Effector memory CD4-positive, alpha-beta T cell (primary cell): ENCODE data around the gene KRT7.

ENCODE experiments used
- DNase-seq, 3 donors: peaks; one replicate each; pipeline ENCODE4 v3.0.0-alpha.2; 2020
- H3K27ac ChIP-seq: 2 replicates; pipeline ENCODE4 v1.7.0; 2013; ENCODE audit warnings: mild to moderate bottlenecking, low read length, moderate library complexity; ENCODE audit not compliant: insufficient read depth, poor library complexity, severe bottlenecking
- H3K27me3 ChIP-seq: replicated peaks from 2 replicates; pipeline ENCODE4 v1.7.0; 2013; ENCODE audit warnings: mild to moderate bottlenecking, low read length; ENCODE audit not compliant: insufficient read depth, control insufficient read depth, poor library complexity, severe bottlenecking
- H3K36me3 ChIP-seq: 2 replicates; pipeline ENCODE4 v1.7.0; 2013; ENCODE audit warnings: mild to moderate bottlenecking, low read length, moderate library complexity; ENCODE audit not compliant: control insufficient read depth, insufficient read depth
- H3K4me1 ChIP-seq: 2 replicates; pipeline ENCODE4 v1.7.0; 2013; ENCODE audit warnings: low read length, mild to moderate bottlenecking; ENCODE audit not compliant: control insufficient read depth, insufficient read depth, poor library complexity, severe bottlenecking
- H3K4me3 ChIP-seq: 2 replicates; pipeline ENCODE4 v1.7.0; 2013; ENCODE audit warnings: low read length, low read depth, mild to moderate bottlenecking; ENCODE audit not compliant: insufficient read depth, poor library complexity, severe bottlenecking
- H3K9me3 ChIP-seq: 2 replicates; pipeline ENCODE4 v1.7.0; 2013; ENCODE audit warnings: mild to moderate bottlenecking, low read length, moderate library complexity; ENCODE audit not compliant: control insufficient read depth

KRT7 gene

DNA sequence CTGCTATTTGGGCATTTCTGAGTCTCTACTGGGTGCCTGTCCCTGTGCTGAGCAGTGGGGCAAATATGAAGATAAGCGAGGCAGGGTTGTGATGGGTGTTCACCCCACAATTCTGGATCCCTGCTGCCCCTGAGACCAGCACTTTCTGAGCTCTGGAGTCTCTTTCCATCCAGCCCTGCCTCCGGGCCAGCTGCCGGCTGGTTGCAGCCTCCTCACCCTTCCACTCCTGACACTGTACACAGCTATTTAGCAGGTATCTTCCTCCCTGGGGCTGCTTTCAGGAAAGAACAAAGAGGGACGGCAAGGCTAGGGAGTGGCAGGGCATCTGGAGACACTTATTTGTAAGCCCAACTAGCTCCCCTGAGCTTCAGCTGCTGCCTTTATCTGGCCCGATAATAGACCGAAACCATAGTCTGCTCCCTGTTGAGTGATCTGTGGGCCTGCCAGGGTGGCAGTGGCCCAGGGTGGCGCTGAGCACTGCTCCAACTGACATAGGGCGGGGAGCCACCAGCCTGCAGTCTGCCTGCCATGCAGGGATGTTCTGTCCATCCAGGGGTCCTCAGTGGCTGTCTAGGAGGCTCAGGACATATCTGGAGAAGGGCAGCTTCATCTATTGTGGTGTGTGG is 33.6 kb upstream of the KRT7 start:
- no peaks in the 10 kb centered on the region for H3K36me3 ChIP-seq
- no peaks in the 10 kb centered on the region for H3K4me1 ChIP-seq
- no peak overlapping the region for H3K27ac ChIP-seq
- H3K4me3 ChIP-seq: no peak overlapping the region
- H3K27me3 ChIP-seq: no peaks in the 10 kb centered on the region
- DNase-seq: no peak
- H3K9me3 ChIP-seq: no peaks in the 10 kb centered on the region

DNA sequence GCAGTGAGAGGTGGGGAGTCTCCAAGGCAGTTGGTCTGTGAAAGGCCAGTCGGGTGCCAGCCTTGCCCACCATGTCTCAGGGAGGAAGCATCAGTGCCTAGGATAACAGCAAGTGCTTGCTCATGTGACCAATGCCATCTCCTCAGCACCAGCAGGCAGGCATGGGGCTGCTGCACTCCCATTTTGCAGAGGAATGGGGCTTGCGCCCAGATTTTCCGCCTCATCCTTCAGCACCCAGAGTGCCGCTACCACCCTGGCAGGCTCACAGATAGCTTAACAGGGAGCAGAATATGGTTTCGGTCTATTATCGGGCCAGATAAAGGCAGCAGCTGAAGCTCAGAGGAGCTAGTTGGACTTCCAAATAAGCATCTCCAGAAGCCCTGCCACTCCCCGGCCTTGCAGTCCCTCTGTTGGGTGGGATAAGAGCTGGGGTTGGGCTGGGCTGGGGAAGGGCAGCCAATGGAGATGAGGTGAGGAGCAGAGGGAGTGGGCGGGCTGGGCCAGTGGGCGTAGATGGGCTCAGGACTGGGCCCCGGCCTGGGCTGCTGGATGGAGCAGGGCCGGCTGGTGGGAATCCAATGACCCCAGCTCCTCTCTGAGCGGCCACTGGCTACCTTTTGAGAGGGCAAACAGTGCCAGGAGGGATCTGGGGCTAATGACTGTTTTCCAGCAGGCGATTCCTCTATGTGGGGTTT is 32.8 kb upstream of the KRT7 start:
- DNase-seq: no peak
- Histone ChIP-seq H3K27me3 (no peaks in the 10 kb centered on the region), H3K9me3 (no peaks in the 10 kb centered on the region), H3K4me1 (no peaks in the 10 kb centered on the region), H3K27ac (no peak overlapping the region), H3K36me3 (no peaks in the 10 kb centered on the region), H3K4me3 (no peak overlapping the region)

DNA sequence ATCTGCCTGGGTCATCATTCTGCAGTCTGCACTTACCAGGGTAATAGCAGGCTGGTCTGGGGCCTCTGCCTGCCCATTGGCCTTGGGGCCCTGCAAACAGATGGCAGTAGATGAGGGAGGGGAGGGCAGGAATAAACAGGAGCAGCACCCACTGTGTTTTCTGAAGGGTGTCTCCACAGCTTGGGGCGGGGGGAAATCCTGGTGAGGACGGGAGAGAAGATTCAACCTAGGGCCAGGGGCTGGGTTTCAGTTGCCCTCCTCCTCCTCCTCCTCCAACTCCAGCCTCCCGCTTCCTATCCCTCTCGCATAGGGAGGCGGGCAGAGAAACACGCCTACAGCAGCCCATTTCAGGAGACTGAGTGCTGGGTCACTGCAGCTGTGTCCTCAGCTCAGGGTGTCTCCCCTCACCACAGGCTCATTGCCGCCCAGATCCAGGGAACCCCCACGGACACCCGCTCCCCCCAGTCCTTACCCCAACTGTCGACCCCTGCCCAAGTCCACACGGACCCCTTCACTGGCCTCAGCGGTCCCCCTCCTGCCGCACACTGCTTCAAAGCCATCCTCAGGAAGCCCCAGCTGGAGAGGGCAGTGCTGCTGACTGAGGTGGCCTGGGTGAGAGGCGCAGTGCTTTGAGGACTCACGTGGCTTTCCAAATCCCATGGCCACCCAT is 32.1 kb upstream of the KRT7 start:
- H3K27ac ChIP-seq: no peak overlapping the region
- no peaks in the 10 kb centered on the region for H3K4me1 ChIP-seq
- H3K36me3 ChIP-seq: no peaks in the 10 kb centered on the region
- no peaks in the 10 kb centered on the region for H3K27me3 ChIP-seq
- no peak overlapping the region for H3K4me3 ChIP-seq
- H3K9me3 ChIP-seq: no peaks in the 10 kb centered on the region
- no peak for DNase-seq

DNA sequence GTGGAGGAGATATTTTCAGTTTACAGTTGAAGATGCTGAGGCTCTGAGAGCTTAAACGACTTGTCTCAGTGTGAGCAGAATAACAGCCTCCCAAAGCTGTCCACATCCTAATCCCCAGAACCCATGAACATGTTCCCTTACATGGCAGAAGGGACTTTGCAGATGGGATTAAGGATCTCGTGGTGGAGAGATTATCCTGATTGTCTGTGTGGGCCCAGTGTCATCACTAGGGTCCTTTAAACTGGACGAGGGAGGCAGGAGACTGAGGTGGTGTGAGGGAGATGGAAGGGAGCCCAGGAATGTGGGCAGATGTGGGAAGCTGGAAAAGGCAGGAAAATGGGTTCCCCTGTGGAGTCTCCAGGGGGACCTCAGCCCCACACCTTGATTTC is 31.6 kb upstream of the KRT7 start:
- Histone ChIP-seq H3K36me3 (no peaks in the 10 kb centered on the region), H3K4me3 (no peak overlapping the region), H3K27ac (no peak overlapping the region), H3K4me1 (no peaks in the 10 kb centered on the region), H3K9me3 (no peaks in the 10 kb centered on the region), H3K27me3 (no peaks in the 10 kb centered on the region)
- no peak for DNase-seq

DNA sequence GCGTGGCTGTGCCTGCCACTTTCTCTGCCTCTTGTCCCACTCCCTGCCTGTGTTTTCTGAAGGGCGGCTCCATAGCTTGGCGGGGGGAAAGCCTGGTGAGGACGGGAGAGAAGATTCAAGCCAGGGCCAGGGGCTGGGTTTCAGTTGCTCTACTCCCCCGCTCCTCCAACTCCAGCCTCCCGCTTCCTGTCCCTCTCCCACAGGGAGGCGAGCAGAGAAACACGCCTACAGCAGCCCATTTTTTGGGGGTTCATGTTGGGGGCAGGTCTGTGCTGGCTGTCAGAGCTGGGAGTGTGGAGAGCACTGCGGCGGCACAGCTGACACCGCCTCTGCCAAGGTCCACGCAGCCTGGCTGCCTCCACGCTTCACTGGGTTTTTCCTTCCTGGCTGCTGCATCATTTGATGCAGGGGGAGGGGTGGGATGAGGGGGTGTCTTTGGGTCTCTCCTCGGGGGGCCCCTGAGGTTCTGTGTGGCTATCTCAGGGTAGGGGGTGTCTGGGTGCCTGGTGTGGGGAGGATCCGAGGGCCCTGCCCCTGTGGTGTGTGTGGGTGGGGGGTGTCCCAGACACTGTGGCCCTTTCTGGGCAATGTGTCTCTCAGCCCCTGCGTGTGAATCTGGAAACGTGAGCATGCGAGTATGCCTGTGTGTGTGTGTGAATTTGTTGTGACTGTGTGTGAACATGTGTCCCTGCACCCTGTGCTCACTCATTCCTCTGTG is 30.5 kb upstream of the KRT7 start:
- H3K4me1 ChIP-seq: no peaks in the 10 kb centered on the region
- DNase-seq: no peak
- no peak overlapping the region for H3K27ac ChIP-seq

DNA sequence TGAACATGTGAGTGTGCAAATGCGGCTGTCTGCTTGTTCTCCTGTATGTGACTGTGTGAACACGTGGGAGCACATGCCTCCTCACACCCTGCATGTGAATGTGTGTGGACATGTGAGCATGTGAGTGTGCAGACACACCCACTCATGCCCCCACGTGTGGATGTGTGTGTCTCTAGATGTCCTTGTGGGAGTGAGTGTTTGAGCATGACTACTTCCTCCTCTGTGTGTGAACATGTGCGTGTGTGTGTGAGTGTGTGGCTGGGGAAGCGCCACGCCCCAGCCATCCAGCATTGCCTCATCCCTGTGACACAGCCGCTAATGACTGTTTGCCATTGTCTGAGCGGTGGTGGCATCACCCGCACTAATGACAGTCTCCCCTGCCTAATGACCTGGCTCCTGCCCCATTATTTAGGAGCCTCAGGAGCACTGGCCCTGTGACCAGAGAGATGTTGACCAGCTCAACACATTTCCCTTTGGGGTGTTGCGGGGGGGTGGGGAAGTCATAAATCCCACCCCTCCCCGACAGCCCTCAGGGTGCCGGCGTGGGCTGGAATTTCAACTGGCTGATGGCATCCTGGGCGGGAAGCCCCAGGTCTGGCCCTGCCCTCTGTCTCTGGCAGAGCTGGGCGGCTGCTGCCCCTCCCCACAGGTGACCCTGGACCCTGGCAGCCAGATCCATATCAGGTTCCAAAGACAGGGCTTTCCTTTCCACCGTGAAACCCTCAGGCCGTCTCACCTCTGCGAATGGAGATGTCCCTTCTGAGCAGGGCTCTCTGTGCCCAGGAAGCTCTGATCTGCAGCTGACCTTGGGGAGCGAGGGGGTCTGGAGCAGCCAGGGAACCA is 29.7 kb upstream of the KRT7 start:
- Histone ChIP-seq H3K4me3 (no peak overlapping the region), H3K27ac (no peak overlapping the region), H3K27me3 (no peaks in the 10 kb centered on the region), H3K4me1 (no peaks in the 10 kb centered on the region), H3K36me3 (no peaks in the 10 kb centered on the region), H3K9me3 (no peaks in the 10 kb centered on the region)
- no peak for DNase-seq

More for the DNA sequence above, 30.5 kb upstream of the KRT7 start:
- Histone ChIP-seq H3K27me3 (no peaks in the 10 kb centered on the region), H3K4me3 (no peak overlapping the region), H3K36me3 (no peaks in the 10 kb centered on the region), H3K9me3 (no peaks in the 10 kb centered on the region)

DNA sequence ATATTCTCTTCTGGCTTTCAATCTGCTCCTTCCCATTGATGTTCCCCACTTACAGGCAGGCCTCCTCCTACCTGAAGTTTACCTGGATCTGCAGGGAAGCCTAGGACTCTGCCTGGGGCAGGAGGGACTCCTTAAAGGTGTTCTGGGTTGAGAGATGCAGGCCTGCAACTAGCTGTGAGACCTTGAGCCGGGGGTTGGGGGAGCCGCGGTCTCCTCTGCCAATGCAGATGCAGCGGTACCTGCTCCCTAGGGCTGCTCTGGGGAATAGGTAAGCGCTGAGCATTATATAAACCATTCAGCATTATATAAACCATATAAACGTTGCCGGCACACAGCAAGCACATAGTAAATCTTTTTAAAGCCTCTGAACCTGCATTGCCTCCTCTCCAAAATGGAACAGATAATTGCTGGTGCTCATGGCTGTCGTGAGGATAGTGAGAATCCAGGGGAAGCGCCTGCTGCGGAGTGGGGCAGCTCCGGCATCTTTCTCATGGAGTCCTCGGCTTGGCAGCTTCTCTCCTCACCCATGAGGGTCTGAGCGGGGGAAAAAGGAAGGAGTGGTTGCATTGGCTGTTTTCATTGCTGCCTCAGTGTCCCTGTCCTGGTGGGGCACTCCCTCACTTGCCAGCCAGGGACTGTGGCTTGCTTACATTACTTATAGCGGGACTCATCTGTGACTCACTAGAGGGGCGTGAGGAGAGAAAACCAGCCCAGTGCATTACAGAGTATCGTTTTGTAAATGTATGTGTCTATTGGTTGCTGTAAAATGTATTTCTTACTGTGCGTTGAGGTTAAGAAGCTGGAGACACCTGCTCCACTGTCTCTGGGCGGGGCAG is 28.7 kb upstream of the KRT7 start:
- Histone ChIP-seq H3K27me3 (no peaks in the 10 kb centered on the region), H3K4me1 (no peaks in the 10 kb centered on the region), H3K36me3 (no peaks in the 10 kb centered on the region), H3K27ac (no peak overlapping the region), H3K9me3 (no peaks in the 10 kb centered on the region), H3K4me3 (no peak overlapping the region)
- no peak for DNase-seq

DNA sequence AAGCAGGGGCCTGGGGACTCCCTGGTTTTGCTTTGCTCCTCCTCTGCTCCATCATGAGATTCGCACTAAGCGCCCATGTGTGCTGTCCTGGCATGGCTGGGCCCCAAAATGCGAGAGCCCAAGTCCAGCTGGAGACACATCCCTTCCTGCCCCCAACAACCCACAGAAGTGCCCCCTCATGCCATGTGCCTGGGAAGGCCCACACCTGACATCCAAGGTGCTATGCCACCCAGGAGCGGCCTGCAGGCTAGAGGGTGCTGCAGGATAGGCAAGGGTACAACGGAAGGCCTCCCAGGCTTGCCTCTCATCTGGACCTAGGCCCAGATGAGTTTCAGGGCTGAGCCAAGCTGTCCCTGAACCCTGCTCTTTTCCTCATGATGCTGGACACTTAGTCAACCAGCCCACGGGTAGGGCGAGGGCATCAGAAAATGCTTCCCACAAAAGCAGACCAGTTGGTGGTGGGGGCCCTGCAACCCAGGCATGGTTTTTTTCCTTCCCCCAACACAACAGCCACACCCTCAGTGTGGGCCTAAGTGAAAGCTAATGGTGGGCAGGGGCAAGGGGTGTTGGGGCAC is 28.0 kb upstream of the KRT7 start:
- no peak overlapping the region for H3K4me3 ChIP-seq
- H3K27ac ChIP-seq: no peak overlapping the region
- no peaks in the 10 kb centered on the region for H3K9me3 ChIP-seq
- no peaks in the 10 kb centered on the region for H3K4me1 ChIP-seq
- no peak for DNase-seq
- H3K27me3 ChIP-seq: no peaks in the 10 kb centered on the region
- H3K36me3 ChIP-seq: no peaks in the 10 kb centered on the region
